ENCODE data around the gene EIF4E3.

EIF4E3 gene

GRCh38 chr3:71629711-71630110 is 95.5 kb downstream of the EIF4E3 start:
- H3K9me3 ChIP-seq (ENCODE audit: control insufficient read depth, insufficient read depth, low read length), result no peaks in the 10 kb centered on the region; the same call in 1 of the 2 replicates
- H3K4me1 ChIP-seq (ENCODE audit: insufficient read depth, low read length), result no peaks in the 10 kb centered on the region
- no peaks in the 10 kb centered on the region for H3K36me3 ChIP-seq (ENCODE audit: insufficient read depth, low read length)
- H3K9ac ChIP-seq (ENCODE audit: low read depth, low read length), result no peak overlapping the region

- no peak overlapping the region for H3K9ac ChIP-seq (ENCODE audit: low read depth, low read length)
- no peaks in the 10 kb centered on the region; the same call in 1 of the 2 replicates for H3K9me3 ChIP-seq (ENCODE audit: control insufficient read depth, insufficient read depth, low read length)
- H3K4me1 ChIP-seq (ENCODE audit: insufficient read depth, low read length), result no peaks in the 10 kb centered on the region
Observed at GRCh38 chr3:71629289-71629688, 95.9 kb downstream of the EIF4E3 start.

GRCh38 chr3:71628522-71628921 is 96.7 kb downstream of the EIF4E3 start:
- Histone ChIP-seq H3K9ac (ENCODE audit: low read depth, low read length) (no peak overlapping the region), H3K36me3 (ENCODE audit: insufficient read depth, low read length) (no peaks in the 10 kb centered on the region), H3K9me3 (ENCODE audit: control insufficient read depth, insufficient read depth, low read length) (no peaks in the 10 kb centered on the region; the same call in 1 of the 2 replicates), H3K4me1 (ENCODE audit: insufficient read depth, low read length) (no peaks in the 10 kb centered on the region)

More at GRCh38 chr3:71629289-71629688, 95.9 kb downstream of the EIF4E3 start:
- H3K36me3 ChIP-seq (ENCODE audit: insufficient read depth, low read length), result no peaks in the 10 kb centered on the region

- H3K36me3 ChIP-seq (ENCODE audit: insufficient read depth, low read length), result no peaks in the 10 kb centered on the region
- no peak overlapping the region for H3K9ac ChIP-seq (ENCODE audit: low read depth, low read length)
- no peaks in the 10 kb centered on the region for H3K9me3 ChIP-seq (ENCODE audit: control insufficient read depth, insufficient read depth, low read length)
- H3K4me1 ChIP-seq (ENCODE audit: insufficient read depth, low read length), result no peaks in the 10 kb centered on the region
Observed at GRCh38 chr3:71625676-71626075, 99.5 kb downstream of the EIF4E3 start.

Data from ES-I3 (cell line).